ENCODE results near the gene OGDHL. TPM values are rescaled to one million over a fixed set of nuclear protein-coding genes. Genes with fewer than 3 reads are reported as not detected.

OGDHL gene
- total and polyA plus RNA-seq, 2 of the 13 experiments (the other 11 are each of a cell fraction or from before 2014, with no cell fraction given), result 3.0 to 9.8 TPM

- TF ChIP-seq RERE (CRISPR knock-in tag; IDR thresholded peaks at IDR 0.05; ENCODE audit: low read depth), result no peak
- no peak for TF ChIP-seq MBNL3 (CRISPR knock-in tag; conservative IDR thresholded peaks at IDR 0.05)
- TF ChIP-seq CREB3 (CRISPR knock-in tag; IDR thresholded peaks at IDR 0.05), result peak; percentile 97
- peak; percentile 97 for TF ChIP-seq ZNF580 (CRISPR knock-in tag; IDR thresholded peaks at IDR 0.05; ENCODE audit: borderline replicate concordance, low read depth)
- peak; percentile 93; the same call in 1 of the 2 replicates for TF ChIP-seq ZNF333 (CRISPR knock-in tag; IDR thresholded peaks at IDR 0.05; ENCODE audit: borderline replicate concordance)
- TF ChIP-seq ZNF740 (CRISPR knock-in tag; IDR thresholded peaks at IDR 0.05), result peak; percentile 61; the same call in 1 of the 2 replicates
- peak; percentile 99 for TF ChIP-seq ARNT2 (CRISPR knock-in tag; IDR thresholded peaks at IDR 0.05; ENCODE audit: low read depth)
- TF ChIP-seq JUNB (CRISPR knock-in tag; IDR thresholded peaks at IDR 0.05; ENCODE audit: borderline replicate concordance), result 0 out of 2 replicates have a peak, but pooled peaks have one; percentile 66
- TF ChIP-seq ARID2 (CRISPR knock-in tag; IDR thresholded peaks at IDR 0.05; ENCODE audit: borderline replicate concordance), result no peak
- no peak; the same call in 1 of the 2 replicates for TF ChIP-seq HOMEZ (CRISPR knock-in tag; IDR thresholded peaks at IDR 0.05; ENCODE audit: low read depth)
- 0 out of 2 replicates have a peak, but pooled peaks have one; percentile 44 for TF ChIP-seq ZNF143 (CRISPR knock-in tag; IDR thresholded peaks at IDR 0.05)
- no peak for TF ChIP-seq RBM39 (IDR thresholded peaks at IDR 0.05; ENCODE audit: low read depth, low read length, poor library complexity, severe bottlenecking)
- TF ChIP-seq DMAP1 (CRISPR knock-in tag; IDR thresholded peaks at IDR 0.05), result peak; percentile 18; the same call in 1 of the 2 replicates
- TF ChIP-seq ZNF691 (CRISPR knock-in tag; IDR thresholded peaks at IDR 0.05; ENCODE audit: borderline replicate concordance, low read depth), result peak; percentile 88; the same call in 1 of the 2 replicates
- peak; percentile 67 for TF ChIP-seq HIVEP1 (CRISPR knock-in tag; IDR thresholded peaks at IDR 0.05)
- TF ChIP-seq HDAC2 (CRISPR knock-in tag; IDR thresholded peaks at IDR 0.05), result peak; percentile 92
- TF ChIP-seq FOXA3 (CRISPR knock-in tag; IDR thresholded peaks at IDR 0.05), result peak; percentile 69
These were observed at the start of gene OGDHL (continued) for GRCh38 chr10:49761789-49762565.
